Fibroblast of lung (primary cell): ENCODE data around the gene FIP1L1. TPM values are rescaled to one million over a fixed set of nuclear protein-coding genes. Genes with fewer than 3 reads are reported as not detected.

Experiments
- DNase-seq, 2 donors: peaks; one replicate each; pipeline versions ENCODE4 v3.0.0 to v3.0.0-alpha.2; 2010; ENCODE audit warnings: low read depth in 2 of 2
- H2AFZ ChIP-seq: 2 replicates; pipeline ENCODE4 v1.5.1; 2012; ENCODE audit warnings: low read length, control low read depth, inconsistent platforms
- H3K27ac ChIP-seq: 2 replicates; pipeline ENCODE4 v1.5.1; 2011; ENCODE audit warnings: low read length, control low read depth; ENCODE audit not compliant: insufficient read depth
- H3K27me3 ChIP-seq: 2 replicates; pipeline ENCODE4 v1.5.1; 2011; ENCODE audit warnings: mild to moderate bottlenecking, low read length; ENCODE audit not compliant: control insufficient read depth, insufficient read depth
- H3K36me3 ChIP-seq: 2 replicates; pipeline ENCODE4 v1.5.1; 2011; ENCODE audit warnings: low read length; ENCODE audit not compliant: control insufficient read depth, insufficient read depth
- H3K4me1 ChIP-seq: 2 replicates; pipeline ENCODE4 v1.5.1; 2011; ENCODE audit warnings: low read length; ENCODE audit not compliant: control insufficient read depth, insufficient read depth; ENCODE audit errors: extremely low read depth
- H3K4me2 ChIP-seq: 2 replicates; pipeline ENCODE4 v1.5.1; 2011; ENCODE audit warnings: low read length, control low read depth; ENCODE audit not compliant: insufficient read depth; ENCODE audit errors: extremely low read depth
- H3K4me3 ChIP-seq, 4 experiments: fragments of 200-600 bp in 1 of 4; sonication (generic) in 1 of 4; replicated peaks in 1 of 4; 2 replicates each; pipeline ENCODE4 v1.5.1; 2011 to 2016; ENCODE audit warnings: low read length in 4 of 4, low read depth in 3 of 4, mild to moderate bottlenecking in 3 of 4, control low read depth in 2 of 4, inconsistent platforms in 1 of 4, mixed read lengths in 1 of 4; ENCODE audit not compliant: insufficient read depth in 1 of 4; ENCODE audit errors: control extremely low read depth in 1 of 4
- H3K79me2 ChIP-seq: 2 replicates; pipeline ENCODE4 v1.5.1; 2012; ENCODE audit warnings: mild to moderate bottlenecking, low read length, inconsistent platforms; ENCODE audit not compliant: control insufficient read depth, insufficient read depth
- H3K9ac ChIP-seq: 2 replicates; pipeline ENCODE4 v1.5.1; 2011; ENCODE audit warnings: mild to moderate bottlenecking, low read length, control low read depth; ENCODE audit not compliant: insufficient read depth
- H3K9me3 ChIP-seq: 2 replicates; pipeline ENCODE4 v1.5.1; 2012; ENCODE audit warnings: low read depth, low read length; ENCODE audit not compliant: control insufficient read depth, insufficient read depth
- H4K20me1 ChIP-seq: 2 replicates; pipeline ENCODE4 v1.5.1; 2011; ENCODE audit warnings: low read length; ENCODE audit not compliant: control insufficient read depth, insufficient read depth; ENCODE audit errors: extremely low read depth
- EZH2 ChIP-seq: IDR thresholded peaks from 2 replicates; pipeline ENCODE4 v1.5.1; 2012; ENCODE audit warnings: low read length, control low read depth, mild to moderate bottlenecking; ENCODE audit errors: missing control alignments
- polyA plus RNA-seq, 2 donors: library from polyadenylated mRNA; depleted of rRNA in 1 of 2; stranded (reverse) in 1 of 2; unstranded in 1 of 2; fragments of >200 nt; gene quantifications; 2 replicates each; pipeline ENCODE4 v1.2.1, GENCODE V29; 2011 to 2012; ENCODE audit warnings: missing spikeins in 1 of 2
- total RNA-seq: library from RNA; depleted of rRNA; stranded (reverse); fragments of >200 nt; gene quantifications from 2 replicates; pipeline ENCODE4 v1.2.1, GENCODE V29; 2014
- TF ChIP-seq, protein P1 (sequence below), 2 donors: IDR thresholded peaks in 1 of 2; conservative IDR thresholded peaks in 1 of 2; 1 replicate in 1 of 2; 2 replicates in 1 of 2; pipeline ENCODE4 v1.5.1; 2011 to 2012; ENCODE audit warnings: low read length in 2 of 2, control low read depth in 1 of 2, inconsistent platforms in 1 of 2, low read depth in 1 of 2, mild to moderate bottlenecking in 1 of 2

Gene FIP1L1
- total and polyA plus RNA-seq, 2 donors (not counting 1 experiment from before 2014, with no cell fraction given), result 22.3 to 98.3 TPM

DNA sequence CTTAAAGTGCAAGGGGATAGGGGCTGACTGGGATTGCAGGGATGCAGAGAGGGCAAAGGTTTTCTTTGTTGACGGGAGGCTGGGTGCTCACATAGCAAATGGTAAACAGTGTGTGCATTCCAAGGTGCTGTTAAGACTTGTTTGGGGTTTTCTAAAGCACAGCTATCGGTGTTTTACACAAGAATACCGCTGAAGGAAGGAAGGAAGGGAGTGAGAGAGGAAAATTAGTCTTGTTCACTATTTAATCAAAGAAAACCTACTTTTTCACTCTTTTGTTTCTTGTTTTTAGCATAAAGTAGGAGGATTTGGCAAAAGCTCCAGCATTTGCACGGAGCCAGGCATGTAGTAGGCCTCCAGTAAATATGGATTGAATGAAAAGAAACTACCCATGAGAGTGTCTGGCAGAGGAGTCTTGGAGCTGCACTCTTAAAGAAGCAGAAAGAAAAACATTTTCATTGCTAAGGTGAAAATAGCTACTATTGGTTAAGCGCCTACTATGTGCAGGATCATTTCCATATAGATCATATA, 99.7 kb downstream of the FIP1L1 start:
- H3K36me3 ChIP-seq, result no peaks in the 10 kb centered on the region
- DNase-seq, result peak in 1 of 2 donors; percentile 46
- H3K27ac ChIP-seq, result peak overlapping the region; percentile 95
- H3K4me2 ChIP-seq, result peak overlapping the region; percentile 71
- TF ChIP-seq, protein P1, sequence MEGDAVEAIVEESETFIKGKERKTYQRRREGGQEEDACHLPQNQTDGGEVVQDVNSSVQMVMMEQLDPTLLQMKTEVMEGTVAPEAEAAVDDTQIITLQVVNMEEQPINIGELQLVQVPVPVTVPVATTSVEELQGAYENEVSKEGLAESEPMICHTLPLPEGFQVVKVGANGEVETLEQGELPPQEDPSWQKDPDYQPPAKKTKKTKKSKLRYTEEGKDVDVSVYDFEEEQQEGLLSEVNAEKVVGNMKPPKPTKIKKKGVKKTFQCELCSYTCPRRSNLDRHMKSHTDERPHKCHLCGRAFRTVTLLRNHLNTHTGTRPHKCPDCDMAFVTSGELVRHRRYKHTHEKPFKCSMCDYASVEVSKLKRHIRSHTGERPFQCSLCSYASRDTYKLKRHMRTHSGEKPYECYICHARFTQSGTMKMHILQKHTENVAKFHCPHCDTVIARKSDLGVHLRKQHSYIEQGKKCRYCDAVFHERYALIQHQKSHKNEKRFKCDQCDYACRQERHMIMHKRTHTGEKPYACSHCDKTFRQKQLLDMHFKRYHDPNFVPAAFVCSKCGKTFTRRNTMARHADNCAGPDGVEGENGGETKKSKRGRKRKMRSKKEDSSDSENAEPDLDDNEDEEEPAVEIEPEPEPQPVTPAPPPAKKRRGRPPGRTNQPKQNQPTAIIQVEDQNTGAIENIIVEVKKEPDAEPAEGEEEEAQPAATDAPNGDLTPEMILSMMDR (conservative IDR thresholded peaks at IDR 0.05 in 1 of 2, IDR thresholded peaks at IDR 0.05 in 1 of 2; ENCODE audit: low read depth in 1 of 2, low read length in 2 of 2), result no peak
- no peak for TF ChIP-seq EZH2
- H3K27me3 ChIP-seq, result no peaks in the 10 kb centered on the region
- H3K9me3 ChIP-seq, result no peaks in the 10 kb centered on the region
- no peaks in the 10 kb centered on the region for H4K20me1 ChIP-seq
- no peak overlapping the region for H2AFZ ChIP-seq
- H3K79me2 ChIP-seq, result no peaks in the 10 kb centered on the region
- peak overlapping the region; percentile 1 for H3K9ac ChIP-seq
- peaks cover 20% of the 10 kb centered on the region for H3K4me1 ChIP-seq
- H3K4me3 ChIP-seq, result peak overlapping the region in 1 of 4 experiments; percentile 12

DNA sequence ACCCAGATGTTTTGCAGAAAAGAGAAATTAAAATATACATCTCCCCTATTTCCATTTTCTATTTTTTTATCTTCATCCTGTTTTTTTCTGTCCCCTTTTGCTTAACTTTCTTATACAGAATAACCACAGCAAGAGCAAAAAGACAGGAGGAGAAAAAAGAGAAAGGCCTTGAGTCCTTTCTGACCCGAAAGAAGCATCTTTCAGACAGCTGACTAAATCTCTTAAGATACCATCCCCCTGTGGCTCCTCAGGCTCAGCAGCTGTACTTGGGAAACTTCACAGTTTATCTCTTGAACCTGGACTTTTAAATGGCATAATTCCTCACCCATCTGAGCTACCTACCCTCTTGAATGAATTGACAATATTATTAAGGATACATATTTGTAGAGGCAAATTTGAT, 100.2 kb downstream of the FIP1L1 start:
- no peak overlapping the region for H3K9ac ChIP-seq
- H3K79me2 ChIP-seq, result no peaks in the 10 kb centered on the region
- peak in 1 of 2 donors; percentile 23 for DNase-seq

DNA sequence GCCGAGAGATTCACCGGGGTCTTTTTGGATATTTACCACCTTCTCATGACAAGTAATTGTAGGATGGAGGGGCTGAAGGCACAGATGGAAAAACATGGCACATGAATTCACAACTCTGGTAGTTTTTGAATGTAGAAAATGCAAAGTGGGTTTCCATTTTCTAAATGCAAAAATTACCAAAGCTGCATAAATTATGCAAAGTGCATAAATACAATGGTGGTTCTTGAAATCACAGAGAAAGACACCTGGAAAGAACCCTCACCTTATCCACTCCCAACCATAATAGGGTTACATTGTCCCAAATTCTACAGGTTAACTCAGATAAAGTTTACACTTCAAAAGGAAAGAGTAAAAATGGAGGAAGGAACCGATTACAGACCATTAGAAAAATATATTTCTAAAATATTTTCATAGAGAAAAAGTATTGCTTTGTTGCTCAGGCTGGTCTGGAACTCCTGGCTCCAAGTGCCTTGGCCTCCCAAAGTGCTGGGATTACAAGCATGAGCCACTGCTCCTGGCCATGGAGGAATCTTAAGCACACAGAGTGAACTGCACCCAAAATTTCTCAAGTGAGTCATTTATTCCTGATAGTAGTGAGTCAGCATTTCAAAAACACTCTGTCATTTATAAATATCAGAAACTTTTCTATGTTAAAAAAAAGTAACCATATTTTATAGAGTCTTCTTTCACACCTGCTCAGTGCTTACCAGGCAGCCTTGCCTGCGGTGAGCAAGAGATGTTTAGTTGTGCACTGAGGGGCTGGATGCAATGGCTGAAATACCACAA, 101.4 kb downstream of the FIP1L1 start:
- H3K9me3 ChIP-seq, result no peaks in the 10 kb centered on the region
- H3K4me1 ChIP-seq, result peaks cover 20% of the 10 kb centered on the region
- H3K9ac ChIP-seq, result no peak overlapping the region
- peak overlapping the region; percentile 46 for H3K27ac ChIP-seq
- H3K79me2 ChIP-seq, result no peaks in the 10 kb centered on the region
- DNase-seq, result peak; percentile 89 to 94
- H3K4me3 ChIP-seq, result no peak overlapping the region
- no peak overlapping the region for H2AFZ ChIP-seq
- H3K36me3 ChIP-seq, result no peaks in the 10 kb centered on the region
- no peaks in the 10 kb centered on the region for H4K20me1 ChIP-seq
- TF ChIP-seq, protein P1 (conservative IDR thresholded peaks at IDR 0.05 in 1 of 2, IDR thresholded peaks at IDR 0.05 in 1 of 2; ENCODE audit: low read depth in 1 of 2, low read length in 2 of 2), result no peak
- no peak for TF ChIP-seq EZH2
- H3K27me3 ChIP-seq, result no peaks in the 10 kb centered on the region
- H3K4me2 ChIP-seq, result no peak overlapping the region

More for the DNA sequence above, 100.2 kb downstream of the FIP1L1 start:
- Histone ChIP-seq H4K20me1 (no peaks in the 10 kb centered on the region), H3K9me3 (no peaks in the 10 kb centered on the region), H3K36me3 (no peaks in the 10 kb centered on the region), H3K27ac (peak overlapping the region; percentile 95), H3K4me3 (no peak overlapping the region), H3K27me3 (no peaks in the 10 kb centered on the region), H3K4me1 (peaks cover 20% of the 10 kb centered on the region), H2AFZ (no peak overlapping the region), H3K4me2 (no peak overlapping the region)
- TF ChIP-seq EZH2, result no peak
- TF ChIP-seq, protein P1 (conservative IDR thresholded peaks at IDR 0.05 in 1 of 2, IDR thresholded peaks at IDR 0.05 in 1 of 2; ENCODE audit: low read depth in 1 of 2, low read length in 2 of 2), result no peak
